HCT116 (cell line): Measurements from ENCODE around the gene CFAP410. TPM values are rescaled to one million over a fixed set of nuclear protein-coding genes. Genes with fewer than 3 reads are reported as not detected.
"Not testable (repeated sequence)": the region's sequence is repeated elsewhere in the genome, so short reads cannot be mapped to it uniquely, and the experiment has no call there.

ENCODE experiments used
- ATAC-seq: fragments of 200-7000 bp; cut with Tn5 transposase; 2 replicates; pipeline ENCODE4 v1.9.1; 2020; ENCODE audit warnings: mild to moderate bottlenecking, moderate library complexity
- BruUV-seq: library from RNA; stranded (reverse); fragments of 400-500 nt; replicated peaks from 2 replicates; lab custom pipeline; 2021; lab: Mats Ljungman, UMichigan
- CTCF ChIA-PET: fragments of 300-600 bp; sonication (Branson Sonifier 250); formaldehyde crosslinking; loops from one replicate; lab custom pipeline; 2021; ENCODE audit warnings: antibody characterized with exemption; lab: Charles Lee
- POLR2A ChIA-PET: fragments of 300-600, 350-600 bp; sonication (Branson Sonifier 250); formaldehyde crosslinking; loops from one replicate; lab custom pipeline; 2021; ENCODE audit warnings: antibody characterized with exemption; lab: Charles Lee
- RAD21 ChIA-PET, 2 experiments: fragments of 300-600 bp; sonication (Branson Sonifier 250); formaldehyde crosslinking; loops; one replicate each; lab custom pipeline; 2023; ENCODE audit warnings: low total read pairs in 2 of 2; ENCODE audit not compliant: uncharacterized antibody in 2 of 2, unreplicated experiment in 2 of 2, low non-redundant PET in 1 of 2; lab: Charles Lee
- DNase-seq: peaks from one replicate; pipeline ENCODE4 v3.0.0-alpha.2; 2010; ENCODE audit warnings: low read depth, low spot score
- H2AFZ ChIP-seq: fragments of 200-600 bp; shearing (Covaris generic), sonication (generic); 2 replicates; pipeline ENCODE4 v1.6.1; 2017; ENCODE audit warnings: low read depth, mixed run types, mixed read lengths, antibody characterized with exemption, low read length; ENCODE audit not compliant: poor library complexity, severe bottlenecking
- H3K27ac ChIP-seq: 2 replicates; pipeline ENCODE4 v1.5.1; 2012; ENCODE audit warnings: low read depth, low read length
- H3K27me3 ChIP-seq: fragments of 200-600 bp; sonication (generic); 2 replicates; pipeline ENCODE4 v1.6.1; 2016; ENCODE audit warnings: mixed run types, low read length, mixed read lengths; ENCODE audit not compliant: insufficient read depth
- H3K36me3 ChIP-seq, 2 experiments: fragments of 200-500 bp in 1 of 2; fragments of 200-600 bp in 1 of 2; sonication (Bioruptor generic) in 1 of 2; sonication (generic) in 1 of 2; 2 replicates each; pipeline versions ENCODE4 v1.5.1 to v1.6.1; 2014 to 2016; ENCODE audit warnings: low read length in 2 of 2, inconsistent platforms in 1 of 2, mixed read lengths in 1 of 2, mixed run types in 1 of 2; ENCODE audit not compliant: insufficient read depth in 2 of 2, control insufficient read depth in 1 of 2
- H3K4me1 ChIP-seq, 2 experiments: fragments of 200-600 bp in 1 of 2; sonication (generic) in 1 of 2; 2 replicates each; pipeline versions ENCODE4 v1.5.1 to v1.6.1; 2012 to 2017; ENCODE audit warnings: low read length in 2 of 2, inconsistent platforms in 1 of 2, mild to moderate bottlenecking in 1 of 2, mixed read lengths in 1 of 2, mixed run types in 1 of 2, moderate library complexity in 1 of 2; ENCODE audit not compliant: insufficient read depth in 2 of 2, control insufficient read depth in 1 of 2
- H3K4me2 ChIP-seq: fragments of 200-600 bp; sonication (generic); 2 replicates; pipeline ENCODE4 v1.6.1; 2017; ENCODE audit warnings: mixed run types, low read length, mixed read lengths
- H3K4me3 ChIP-seq, 2 experiments: fragments of 200-600 bp in 1 of 2; sonication (generic) in 1 of 2; replicated peaks in 1 of 2; 2 replicates each; pipeline ENCODE4 v1.5.1; 2011 to 2016; ENCODE audit warnings: low read length in 2 of 2, control low read depth in 1 of 2, low read depth in 1 of 2, mild to moderate bottlenecking in 1 of 2, mixed read lengths in 1 of 2, mixed run types in 1 of 2
- H3K79me2 ChIP-seq: fragments of 200-600 bp; sonication (generic); 2 replicates; pipeline ENCODE4 v1.6.1; 2017; ENCODE audit warnings: mild to moderate bottlenecking, mixed run types, low read length, moderate library complexity, mixed read lengths; ENCODE audit not compliant: insufficient read depth
- H3K9ac ChIP-seq: fragments of 200-600 bp; sonication (generic); 2 replicates; pipeline ENCODE4 v1.6.1; 2016; ENCODE audit warnings: low read length, mixed read lengths
- H3K9me2 ChIP-seq: fragments of 200-600 bp; sonication (generic), shearing (Covaris generic); 2 replicates; pipeline ENCODE4 v1.6.1; 2017; ENCODE audit warnings: mixed run types, mild to moderate bottlenecking, moderate library complexity; ENCODE audit not compliant: insufficient read depth
- H3K9me3 ChIP-seq, 2 experiments: fragments of 200-500 bp in 1 of 2; fragments of 200-600 bp in 1 of 2; sonication (Bioruptor generic) in 1 of 2; sonication (generic) in 1 of 2; 2 replicates each; pipeline ENCODE4 v1.6.1; 2014 to 2017; ENCODE audit warnings: low read length in 2 of 2, mixed read lengths in 2 of 2, inconsistent platforms in 1 of 2, low read depth in 1 of 2, mild to moderate bottlenecking in 1 of 2, mixed run types in 1 of 2, moderate library complexity in 1 of 2; ENCODE audit not compliant: control insufficient read depth in 1 of 2, insufficient read depth in 1 of 2
- H4K20me1 ChIP-seq: fragments of 200-600 bp; sonication (generic), shearing (Covaris generic); 2 replicates; pipeline ENCODE4 v1.6.1; 2017; ENCODE audit warnings: mixed run types, mild to moderate bottlenecking, moderate library complexity; ENCODE audit not compliant: insufficient read depth
- ATF3 ChIP-seq: IDR thresholded peaks from 2 replicates; pipeline ENCODE4 v1.6.1; 2012
- CBX3 ChIP-seq: IDR thresholded peaks from 2 replicates; pipeline ENCODE4 v1.6.1; 2012; ENCODE audit warnings: low read depth
- CEBPB ChIP-seq: IDR thresholded peaks from 2 replicates; pipeline ENCODE4 v1.6.1; 2012; ENCODE audit warnings: low read depth
- ELF1 ChIP-seq: IDR thresholded peaks from 2 replicates; pipeline ENCODE4 v1.6.1; 2012; ENCODE audit warnings: low read depth, borderline replicate concordance
- EZH2 ChIP-seq: fragments of 200-600 bp; sonication (generic); IDR thresholded peaks from 2 replicates; pipeline ENCODE4 v1.6.1; 2017; ENCODE audit warnings: antibody characterized with exemption, mixed run types
- FOSL1 ChIP-seq: IDR thresholded peaks from 2 replicates; pipeline ENCODE4 v1.6.1; 2012; ENCODE audit warnings: low read depth
- POLR2A ChIP-seq: IDR thresholded peaks from 2 replicates; pipeline ENCODE4 v1.7.0; 2011; ENCODE audit warnings: borderline replicate concordance; ENCODE audit not compliant: insufficient read depth, insufficient read length; ENCODE audit errors: extremely low read depth
- RAD21 ChIP-seq: IDR thresholded peaks from 2 replicates; pipeline ENCODE4 v1.6.1; 2012; ENCODE audit warnings: low read depth, mild to moderate bottlenecking
- SIN3A ChIP-seq: IDR thresholded peaks from 2 replicates; pipeline ENCODE4 v1.6.1; 2012; ENCODE audit warnings: low read depth
- SP1 ChIP-seq: IDR thresholded peaks from 2 replicates; pipeline ENCODE4 v1.6.1; 2012; ENCODE audit warnings: low read depth
- SRF ChIP-seq: IDR thresholded peaks from 2 replicates; pipeline ENCODE4 v1.6.1; 2012; ENCODE audit warnings: low read depth
- TCF7L2 ChIP-seq: IDR thresholded peaks from 2 replicates; pipeline ENCODE4 v1.7.0; 2011; ENCODE audit warnings: borderline replicate concordance, inconsistent platforms; ENCODE audit not compliant: insufficient read depth, insufficient read length; ENCODE audit errors: extremely low read depth
- ZNF274 ChIP-seq: fragments of 200-500 bp; sonication (Bioruptor generic); IDR thresholded peaks from 2 replicates; pipeline ENCODE4 v1.6.1; 2014; ENCODE audit warnings: mild to moderate bottlenecking, low read depth, low read length, inconsistent platforms
- intact Hi-C: fragments of 100-400 bp; cut with micrococcal nuclease; formaldehyde crosslinking; loops from 2 replicates; pipeline ENCODE4 v1.10.0; 2022
- total RNA-seq: library from RNA; stranded (reverse); gene quantifications from one replicate; pipeline ENCODE4 v1.2.1, GENCODE V29; 2021; ENCODE audit not compliant: unreplicated experiment
- TF ChIP-seq, protein P1 (sequence below): IDR thresholded peaks from 2 replicates; pipeline ENCODE4 v1.6.1; 2011; ENCODE audit warnings: mild to moderate bottlenecking, low read length, moderate library complexity; ENCODE audit not compliant: insufficient replicate concordance; ENCODE audit errors: extremely low read depth
- TF ChIP-seq, protein P2 (sequence below): IDR thresholded peaks from 2 replicates; pipeline ENCODE4 v1.6.1; 2012
- TF ChIP-seq, protein P3 (sequence below), 3 experiments: fragments of 200-600 bp in 1 of 3; sonication (generic) in 1 of 3; IDR thresholded peaks in 2 of 3; conservative IDR thresholded peaks in 1 of 3; 2 replicates each; pipeline ENCODE4 v1.5.1; 2012 to 2017; ENCODE audit warnings: low read depth in 2 of 3, low read length in 2 of 3, antibody characterized with exemption in 1 of 3, borderline replicate concordance in 1 of 3, control low read depth in 1 of 3, mild to moderate bottlenecking in 1 of 3, mixed read lengths in 1 of 3, mixed run types in 1 of 3, moderate library complexity in 1 of 3; ENCODE audit not compliant: insufficient read depth in 1 of 3

CFAP410 gene
- total RNA-seq, 1 experiment from 2014 or later: 15.3 TPM

GRCh38 chr21:44283211-44283785 is 55.9 kb downstream of the CFAP410 start:
- H3K4me2 ChIP-seq: not testable (repeated sequence)

GRCh38 chr21:44282370-44282769 is 56.8 kb downstream of the CFAP410 start:
- ChIA-PET POLR2A (no interaction called here), RAD21 (no interaction called here)

More at GRCh38 chr21:44283211-44283785, 55.9 kb downstream of the CFAP410 start:
- H3K27me3 ChIP-seq, H2AFZ ChIP-seq, H3K36me3 ChIP-seq, POLR2A ChIA-PET, DNase-seq, intact Hi-C loops, H3K9me3 ChIP-seq, H3K4me1 ChIP-seq, BruUV-seq, H3K79me2 ChIP-seq, ATAC-seq, RAD21 ChIA-PET, H3K4me3 ChIP-seq, H3K9ac ChIP-seq, H3K27ac ChIP-seq, H3K9me2 ChIP-seq, CTCF ChIA-PET, H4K20me1 ChIP-seq: not testable (repeated sequence)

More at GRCh38 chr21:44282370-44282769, 56.8 kb downstream of the CFAP410 start:
- Histone ChIP-seq H3K79me2 (no peaks in the 10 kb centered on the region), H3K4me3 (no peak overlapping the region), H2AFZ (no peak overlapping the region), H4K20me1 (no peaks in the 10 kb centered on the region), H3K9ac (no peak overlapping the region), H3K27me3 (no peaks in the 10 kb centered on the region), H3K9me3 (no peaks in the 10 kb centered on the region), H3K27ac (no peak overlapping the region), H3K4me2 (no peak overlapping the region), H3K36me3 (no peaks in the 10 kb centered on the region), H3K9me2 (no peaks in the 10 kb centered on the region), H3K4me1 (no peaks in the 10 kb centered on the region)
- no peak for DNase-seq
- TF ChIP-seq SIN3A (no peak), EZH2 (no peak), ATF3 (no peak), CBX3 (no peak), RAD21 (no peak), SRF (no peak), SP1 (no peak), TCF7L2 (no peak), CEBPB (no peak), ELF1 (no peak), POLR2A (no peak), ZNF274 (no peak), FOSL1 (no peak)
- TF ChIP-seq, protein P1, sequence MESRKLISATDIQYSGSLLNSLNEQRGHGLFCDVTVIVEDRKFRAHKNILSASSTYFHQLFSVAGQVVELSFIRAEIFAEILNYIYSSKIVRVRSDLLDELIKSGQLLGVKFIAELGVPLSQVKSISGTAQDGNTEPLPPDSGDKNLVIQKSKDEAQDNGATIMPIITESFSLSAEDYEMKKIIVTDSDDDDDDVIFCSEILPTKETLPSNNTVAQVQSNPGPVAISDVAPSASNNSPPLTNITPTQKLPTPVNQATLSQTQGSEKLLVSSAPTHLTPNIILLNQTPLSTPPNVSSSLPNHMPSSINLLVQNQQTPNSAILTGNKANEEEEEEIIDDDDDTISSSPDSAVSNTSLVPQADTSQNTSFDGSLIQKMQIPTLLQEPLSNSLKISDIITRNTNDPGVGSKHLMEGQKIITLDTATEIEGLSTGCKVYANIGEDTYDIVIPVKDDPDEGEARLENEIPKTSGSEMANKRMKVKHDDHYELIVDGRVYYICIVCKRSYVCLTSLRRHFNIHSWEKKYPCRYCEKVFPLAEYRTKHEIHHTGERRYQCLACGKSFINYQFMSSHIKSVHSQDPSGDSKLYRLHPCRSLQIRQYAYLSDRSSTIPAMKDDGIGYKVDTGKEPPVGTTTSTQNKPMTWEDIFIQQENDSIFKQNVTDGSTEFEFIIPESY: no peak
- TF ChIP-seq, protein P2, sequence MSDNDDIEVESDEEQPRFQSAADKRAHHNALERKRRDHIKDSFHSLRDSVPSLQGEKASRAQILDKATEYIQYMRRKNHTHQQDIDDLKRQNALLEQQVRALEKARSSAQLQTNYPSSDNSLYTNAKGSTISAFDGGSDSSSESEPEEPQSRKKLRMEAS: no peak
- TF ChIP-seq, protein P3, sequence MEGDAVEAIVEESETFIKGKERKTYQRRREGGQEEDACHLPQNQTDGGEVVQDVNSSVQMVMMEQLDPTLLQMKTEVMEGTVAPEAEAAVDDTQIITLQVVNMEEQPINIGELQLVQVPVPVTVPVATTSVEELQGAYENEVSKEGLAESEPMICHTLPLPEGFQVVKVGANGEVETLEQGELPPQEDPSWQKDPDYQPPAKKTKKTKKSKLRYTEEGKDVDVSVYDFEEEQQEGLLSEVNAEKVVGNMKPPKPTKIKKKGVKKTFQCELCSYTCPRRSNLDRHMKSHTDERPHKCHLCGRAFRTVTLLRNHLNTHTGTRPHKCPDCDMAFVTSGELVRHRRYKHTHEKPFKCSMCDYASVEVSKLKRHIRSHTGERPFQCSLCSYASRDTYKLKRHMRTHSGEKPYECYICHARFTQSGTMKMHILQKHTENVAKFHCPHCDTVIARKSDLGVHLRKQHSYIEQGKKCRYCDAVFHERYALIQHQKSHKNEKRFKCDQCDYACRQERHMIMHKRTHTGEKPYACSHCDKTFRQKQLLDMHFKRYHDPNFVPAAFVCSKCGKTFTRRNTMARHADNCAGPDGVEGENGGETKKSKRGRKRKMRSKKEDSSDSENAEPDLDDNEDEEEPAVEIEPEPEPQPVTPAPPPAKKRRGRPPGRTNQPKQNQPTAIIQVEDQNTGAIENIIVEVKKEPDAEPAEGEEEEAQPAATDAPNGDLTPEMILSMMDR (IDR thresholded peaks at IDR 0.05 in 2 of 3, conservative IDR thresholded peaks at IDR 0.05 in 1 of 3; ENCODE audit: borderline replicate concordance in 1 of 3, insufficient read depth in 1 of 3, low read depth in 2 of 3, low read length in 2 of 3): no peak
- intact Hi-C loops: no loop called here
- CTCF ChIA-PET: no interaction called here
- BruUV-seq: no TSS peak
- no peak for ATAC-seq
